CD4-positive, alpha-beta T cell treated with Interleukin-10 for 1 hour (primary cell): ENCODE measurements around the gene SLC22A12.
"Not testable (repeated sequence)": the region's sequence is repeated elsewhere in the genome, so short reads cannot be mapped to it uniquely, and the experiment has no call there.

Experiments
- DNase-seq: peaks from one replicate; pipeline ENCODE4 v3.0.0-alpha.2; 2020

The SLC22A12 gene

DNA sequence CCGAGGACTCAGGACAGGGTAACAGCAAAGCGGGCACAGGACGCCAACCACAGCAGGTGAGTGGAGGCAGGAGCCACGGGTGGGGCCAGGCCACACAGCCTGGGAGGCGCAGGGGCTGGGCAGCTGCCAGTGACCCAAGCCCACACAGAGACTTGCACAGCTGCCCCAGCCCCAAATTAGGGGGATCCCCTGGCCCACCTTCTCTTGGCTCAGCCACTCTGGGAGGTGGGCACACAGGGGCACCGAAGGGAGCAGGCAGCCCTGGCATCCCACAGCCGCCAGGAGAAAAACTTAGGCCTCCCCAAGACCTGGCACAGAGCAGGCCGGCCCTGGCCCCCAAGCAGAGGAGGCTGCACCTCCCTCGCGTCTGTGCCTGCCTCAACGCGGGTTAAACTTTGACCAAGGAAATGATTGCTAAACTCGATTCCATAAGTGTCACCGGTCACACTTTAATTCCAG, at the start of gene SLC22A12:
TSS of gene SLC22A12 (plus strand) at position 458 of the 459 bp plus-strand sequence. CDS start 337 bp downstream, outside the sequence.
- no peak for DNase-seq

GRCh38 chr11:64542172-64543125, 48.6 kb upstream of the SLC22A12 start:
- no peak for DNase-seq

- no peak for DNase-seq
Observed at GRCh38 chr11:64543818-64544217, 47.2 kb upstream of the SLC22A12 start.

GRCh38 chr11:64544616-64545296, 46.3 kb upstream of the SLC22A12 start:
- no peak for DNase-seq

GRCh38 chr11:64545619-64546018, 45.4 kb upstream of the SLC22A12 start:
- DNase-seq, result no peak

DNA sequence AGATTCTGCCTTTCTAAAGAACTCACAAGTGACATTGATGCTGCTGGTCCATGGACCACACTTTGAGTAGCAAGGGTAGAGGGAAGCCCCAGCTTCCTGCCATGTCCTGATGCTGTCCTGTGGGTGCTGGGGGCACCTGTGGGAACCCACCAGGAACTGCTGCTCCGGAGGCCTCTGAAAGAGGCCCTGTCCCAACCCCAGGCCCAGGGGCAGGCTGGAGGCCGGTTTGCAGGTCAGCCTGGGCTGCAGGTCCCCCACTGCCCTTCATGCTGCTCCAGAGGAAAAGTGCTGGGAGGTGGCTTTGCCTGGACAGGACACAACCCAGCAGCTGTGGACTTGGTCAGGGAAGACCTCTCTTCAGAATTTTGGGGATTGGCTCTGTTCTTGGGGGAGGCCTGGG, 44.8 kb upstream of the SLC22A12 start:
- no peak for DNase-seq

- no peak for DNase-seq
Observed at GRCh38 chr11:64546600-64546999, 44.4 kb upstream of the SLC22A12 start.

GRCh38 chr11:64549969-64550368, 41.1 kb upstream of the SLC22A12 start:
- DNase-seq, result no peak

GRCh38 chr11:64553554-64554201, 37.3 kb upstream of the SLC22A12 start:
- DNase-seq, result peak; percentile 57

- DNase-seq, result no peak
Observed at GRCh38 chr11:64556044-64556720, 34.8 kb upstream of the SLC22A12 start.

GRCh38 chr11:64556721-64557250, 34.2 kb upstream of the SLC22A12 start:
- DNase-seq, result no peak

GRCh38 chr11:64558065-64558745, 32.8 kb upstream of the SLC22A12 start:
- DNase-seq, result no peak

DNA sequence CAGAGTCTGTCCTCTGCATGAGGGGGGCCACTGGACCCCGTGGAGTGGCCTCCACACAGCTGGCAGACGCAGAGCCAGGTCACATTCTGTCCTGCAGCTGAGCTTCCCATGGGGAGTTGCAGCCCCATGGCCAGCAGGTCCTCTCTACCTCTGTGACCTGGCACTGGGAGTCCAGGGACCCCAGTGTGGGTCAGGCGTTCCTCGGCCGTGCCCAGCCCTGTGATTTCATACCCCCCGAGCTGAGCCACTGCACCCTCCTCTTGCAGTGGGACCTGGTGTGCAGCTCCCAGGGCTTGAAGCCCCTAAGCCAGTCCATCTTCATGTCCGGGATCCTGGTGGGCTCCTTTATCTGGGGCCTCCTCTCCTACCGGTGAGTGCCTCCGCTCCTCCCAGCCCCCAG, 32.2 kb upstream of the SLC22A12 start:
- no peak for DNase-seq

DNA sequence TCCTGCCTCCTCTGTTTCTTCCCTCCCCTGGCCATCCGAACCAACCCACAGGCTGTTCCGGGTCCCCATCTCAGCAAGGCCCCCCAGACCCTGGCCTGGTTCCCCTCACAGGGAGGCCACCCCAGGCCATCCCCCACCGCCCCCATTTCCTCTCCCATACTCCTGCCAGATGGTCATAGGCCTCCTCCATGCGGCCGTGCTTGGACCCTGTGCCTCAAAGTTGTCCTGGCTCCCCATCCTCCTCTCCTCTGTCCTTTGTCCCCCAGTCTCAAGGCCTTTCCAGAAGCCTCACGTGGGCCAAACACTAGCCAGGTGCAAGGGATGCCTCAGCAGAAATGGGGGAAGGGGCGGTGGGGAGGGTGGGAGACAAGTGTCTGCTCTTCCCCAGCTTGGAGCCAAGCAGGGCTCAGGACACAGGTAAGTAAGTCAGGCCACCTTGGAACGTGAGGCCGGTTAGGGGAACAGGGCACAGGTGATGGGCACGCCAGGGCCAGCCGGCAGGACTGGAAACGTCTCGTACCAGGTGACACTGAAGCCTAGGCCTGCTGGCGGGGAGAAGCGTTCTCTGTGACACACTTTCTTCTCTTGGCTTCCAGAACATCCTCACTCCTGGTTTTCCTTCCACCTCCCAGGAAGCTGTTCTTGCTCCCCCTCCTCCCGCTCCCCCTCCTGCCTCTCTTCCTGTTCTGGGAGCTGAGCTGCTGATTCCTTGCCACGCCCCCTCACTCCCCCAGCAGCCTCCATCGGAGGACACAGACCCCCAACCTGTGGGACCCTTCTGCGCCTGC, 31.5 kb upstream of the SLC22A12 start:
- DNase-seq, result no peak

- no peak for DNase-seq
Observed at GRCh38 chr11:64560139-64560771, 30.8 kb upstream of the SLC22A12 start.

DNA sequence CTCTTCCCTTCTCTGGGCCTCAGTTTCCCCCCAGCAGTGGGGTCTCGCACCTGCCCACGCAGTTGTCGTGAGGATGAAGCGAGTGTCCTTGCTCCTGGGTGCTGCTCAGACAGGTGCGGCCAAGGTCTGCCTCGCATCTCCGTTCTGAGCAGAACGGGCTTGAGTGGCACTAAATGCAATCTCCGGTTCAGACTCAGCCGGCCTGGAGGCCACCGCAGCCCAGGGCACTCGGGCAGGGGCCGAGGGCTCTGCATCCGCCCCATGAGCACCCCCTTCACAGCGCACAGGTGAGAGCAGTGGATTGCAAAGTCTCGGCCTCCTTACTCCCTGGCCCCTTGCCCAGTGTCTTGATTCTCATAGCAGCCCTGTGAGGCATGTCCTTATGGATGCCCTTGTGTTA, 30.1 kb upstream of the SLC22A12 start:
- DNase-seq, result no peak

DNA sequence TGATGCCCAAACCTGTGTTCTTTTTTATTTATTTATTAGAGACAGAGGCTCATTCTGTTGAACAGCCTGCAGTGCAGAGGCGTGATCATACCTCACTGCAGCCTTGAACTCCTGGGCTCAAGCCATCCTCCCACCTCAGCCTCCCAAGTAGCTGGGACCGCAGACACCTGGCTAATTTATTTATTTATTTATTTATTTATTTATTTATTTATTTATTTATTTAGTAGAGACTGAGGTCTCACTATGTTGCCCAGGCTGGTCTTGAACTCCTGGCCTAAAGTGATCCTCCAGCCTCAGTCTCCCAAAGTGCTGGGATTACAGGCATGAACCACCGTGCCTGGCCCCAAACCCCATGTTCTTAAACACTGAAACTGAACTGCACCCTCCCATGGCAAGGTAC, 29.6 kb upstream of the SLC22A12 start:
- DNase-seq, result not testable (repeated sequence)

- DNase-seq, result no peak
Observed at GRCh38 chr11:64561984-64562722, 28.9 kb upstream of the SLC22A12 start.

GRCh38 chr11:64562723-64563351, 28.2 kb upstream of the SLC22A12 start:
- no peak for DNase-seq
